Ishikawa (cell line): Measurements from ENCODE around the gene MRM2.

ENCODE experiments used
- CEBPB ChIP-seq: IDR thresholded peaks from 2 replicates; pipeline ENCODE4 v1.6.1; 2012
- CREB1 ChIP-seq: IDR thresholded peaks from 2 replicates; pipeline ENCODE4 v1.6.1; 2012; ENCODE audit warnings: low read depth
- EGR1 ChIP-seq: IDR thresholded peaks from 2 replicates; pipeline ENCODE4 v1.6.1; 2012
- EP300 ChIP-seq: IDR thresholded peaks from 2 replicates; pipeline ENCODE4 v1.6.1; 2012; ENCODE audit warnings: borderline replicate concordance
- FOXM1 ChIP-seq: IDR thresholded peaks from 2 replicates; pipeline ENCODE4 v1.6.1; 2012; ENCODE audit warnings: low read depth, borderline replicate concordance
- NFIC ChIP-seq: IDR thresholded peaks from 2 replicates; pipeline ENCODE4 v1.6.1; 2012
- RAD21 ChIP-seq: IDR thresholded peaks from 2 replicates; pipeline ENCODE4 v1.6.1; 2012; ENCODE audit warnings: low read depth
- TAF1 ChIP-seq: IDR thresholded peaks from 2 replicates; pipeline ENCODE4 v1.6.1; 2012; ENCODE audit warnings: low read depth, mild to moderate bottlenecking
- TCF12 ChIP-seq: IDR thresholded peaks from 2 replicates; pipeline ENCODE4 v1.6.1; 2012; ENCODE audit warnings: low read depth
- TEAD4 ChIP-seq: IDR thresholded peaks from 2 replicates; pipeline ENCODE4 v1.6.1; 2012
- YY1 ChIP-seq: IDR thresholded peaks from 2 replicates; pipeline ENCODE4 v1.6.1; 2012; ENCODE audit warnings: low read depth
- ZBTB7A ChIP-seq: IDR thresholded peaks from 2 replicates; pipeline ENCODE4 v1.6.1; 2012; ENCODE audit warnings: low read depth
- TF ChIP-seq, protein P1 (sequence below): IDR thresholded peaks from 2 replicates; pipeline ENCODE4 v1.6.1; 2012
- TF ChIP-seq, protein P2 (sequence below): IDR thresholded peaks from 2 replicates; pipeline ENCODE4 v1.6.1; 2012; ENCODE audit warnings: low read depth, mild to moderate bottlenecking
- TF ChIP-seq, protein P3 (sequence below): IDR thresholded peaks from 2 replicates; pipeline ENCODE4 v1.6.1; 2012

Gene MRM2

GRCh38 chr7:2270495-2270894 lies 28.5 kb upstream of the MRM2 start:
- no peak for TF ChIP-seq FOXM1
- TF ChIP-seq YY1 = no peak
- TF ChIP-seq, protein P1, sequence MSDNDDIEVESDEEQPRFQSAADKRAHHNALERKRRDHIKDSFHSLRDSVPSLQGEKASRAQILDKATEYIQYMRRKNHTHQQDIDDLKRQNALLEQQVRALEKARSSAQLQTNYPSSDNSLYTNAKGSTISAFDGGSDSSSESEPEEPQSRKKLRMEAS = no peak
- no peak for TF ChIP-seq TAF1
- TF ChIP-seq RAD21 = no peak
- TF ChIP-seq TCF12 = no peak
- no peak for TF ChIP-seq EP300
- TF ChIP-seq TEAD4 = no peak

DNA sequence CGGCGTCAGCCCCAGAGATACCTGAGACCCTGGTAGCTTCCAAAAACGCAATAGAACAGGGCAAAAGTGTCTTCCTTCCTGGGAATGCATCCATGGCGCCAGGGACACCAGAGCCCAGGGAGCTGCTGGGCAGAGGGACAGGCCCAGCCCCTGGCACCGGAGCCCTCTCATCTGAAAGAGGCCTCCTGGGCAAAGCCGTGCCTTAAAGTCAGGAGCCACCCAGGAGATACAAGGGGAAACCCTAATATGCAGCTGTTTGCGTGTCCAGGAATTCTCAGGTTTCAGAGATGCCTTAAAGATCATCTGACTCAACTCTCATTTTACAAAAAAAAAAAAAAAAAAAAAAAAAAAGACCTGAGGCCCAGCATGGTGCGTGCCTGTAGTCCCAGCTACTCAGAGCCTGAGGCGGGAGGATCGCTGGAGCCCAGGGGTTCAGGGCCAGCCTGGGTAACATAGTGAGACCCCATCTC lies 28.0 kb upstream of the MRM2 start:
- TF ChIP-seq CREB1 (no peak), TEAD4 (no peak), TCF12 (no peak), EGR1 (no peak), RAD21 (no peak), YY1 (no peak), FOXM1 (no peak), ZBTB7A (no peak), EP300 (no peak), NFIC (no peak), CEBPB (no peak), TAF1 (no peak)
- TF ChIP-seq, protein P2, sequence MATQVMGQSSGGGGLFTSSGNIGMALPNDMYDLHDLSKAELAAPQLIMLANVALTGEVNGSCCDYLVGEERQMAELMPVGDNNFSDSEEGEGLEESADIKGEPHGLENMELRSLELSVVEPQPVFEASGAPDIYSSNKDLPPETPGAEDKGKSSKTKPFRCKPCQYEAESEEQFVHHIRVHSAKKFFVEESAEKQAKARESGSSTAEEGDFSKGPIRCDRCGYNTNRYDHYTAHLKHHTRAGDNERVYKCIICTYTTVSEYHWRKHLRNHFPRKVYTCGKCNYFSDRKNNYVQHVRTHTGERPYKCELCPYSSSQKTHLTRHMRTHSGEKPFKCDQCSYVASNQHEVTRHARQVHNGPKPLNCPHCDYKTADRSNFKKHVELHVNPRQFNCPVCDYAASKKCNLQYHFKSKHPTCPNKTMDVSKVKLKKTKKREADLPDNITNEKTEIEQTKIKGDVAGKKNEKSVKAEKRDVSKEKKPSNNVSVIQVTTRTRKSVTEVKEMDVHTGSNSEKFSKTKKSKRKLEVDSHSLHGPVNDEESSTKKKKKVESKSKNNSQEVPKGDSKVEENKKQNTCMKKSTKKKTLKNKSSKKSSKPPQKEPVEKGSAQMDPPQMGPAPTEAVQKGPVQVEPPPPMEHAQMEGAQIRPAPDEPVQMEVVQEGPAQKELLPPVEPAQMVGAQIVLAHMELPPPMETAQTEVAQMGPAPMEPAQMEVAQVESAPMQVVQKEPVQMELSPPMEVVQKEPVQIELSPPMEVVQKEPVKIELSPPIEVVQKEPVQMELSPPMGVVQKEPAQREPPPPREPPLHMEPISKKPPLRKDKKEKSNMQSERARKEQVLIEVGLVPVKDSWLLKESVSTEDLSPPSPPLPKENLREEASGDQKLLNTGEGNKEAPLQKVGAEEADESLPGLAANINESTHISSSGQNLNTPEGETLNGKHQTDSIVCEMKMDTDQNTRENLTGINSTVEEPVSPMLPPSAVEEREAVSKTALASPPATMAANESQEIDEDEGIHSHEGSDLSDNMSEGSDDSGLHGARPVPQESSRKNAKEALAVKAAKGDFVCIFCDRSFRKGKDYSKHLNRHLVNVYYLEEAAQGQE = no peak
- TF ChIP-seq, protein P3, sequence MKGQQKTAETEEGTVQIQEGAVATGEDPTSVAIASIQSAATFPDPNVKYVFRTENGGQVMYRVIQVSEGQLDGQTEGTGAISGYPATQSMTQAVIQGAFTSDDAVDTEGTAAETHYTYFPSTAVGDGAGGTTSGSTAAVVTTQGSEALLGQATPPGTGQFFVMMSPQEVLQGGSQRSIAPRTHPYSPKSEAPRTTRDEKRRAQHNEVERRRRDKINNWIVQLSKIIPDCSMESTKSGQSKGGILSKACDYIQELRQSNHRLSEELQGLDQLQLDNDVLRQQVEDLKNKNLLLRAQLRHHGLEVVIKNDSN = no peak
- TF ChIP-seq, protein P1 = no peak

- TF ChIP-seq, protein P2 = no peak
Measured at GRCh38 chr7:2266911-2267310, 24.9 kb upstream of the MRM2 start.

DNA sequence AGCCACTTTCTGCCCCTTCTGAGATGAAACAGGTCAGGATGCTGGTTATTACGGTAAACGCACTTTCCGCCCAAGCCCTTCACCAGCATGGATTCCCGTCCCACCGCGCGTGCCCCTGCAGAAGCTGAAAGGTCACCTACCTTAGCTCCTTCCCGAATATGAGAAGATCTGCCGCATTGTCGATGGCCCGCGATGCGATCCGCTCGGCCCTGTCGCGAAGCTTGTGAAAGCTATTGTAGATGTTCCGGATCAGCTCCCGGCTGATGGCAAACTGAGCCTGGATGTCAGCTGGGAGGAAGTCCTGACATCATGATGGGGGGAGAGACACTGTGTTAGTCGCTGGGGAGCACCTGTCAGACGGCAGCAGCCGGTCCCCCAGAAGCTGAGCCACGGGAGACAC lies 22.2 kb upstream of the MRM2 start:
- no peak for TF ChIP-seq CEBPB
- TF ChIP-seq EP300 = no peak
- TF ChIP-seq, protein P2 = no peak
- TF ChIP-seq EGR1 = no peak
- TF ChIP-seq TAF1 = no peak
- no peak for TF ChIP-seq CREB1
- no peak for TF ChIP-seq TCF12
- TF ChIP-seq FOXM1 = no peak
- TF ChIP-seq ZBTB7A = no peak
- no peak for TF ChIP-seq YY1
- no peak for TF ChIP-seq NFIC
- no peak for TF ChIP-seq RAD21
- TF ChIP-seq TEAD4 = no peak
- TF ChIP-seq, protein P3 = no peak
- TF ChIP-seq, protein P1 = no peak

GRCh38 chr7:2263176-2263575 lies 21.2 kb upstream of the MRM2 start:
- no peak for TF ChIP-seq TAF1
- no peak for TF ChIP-seq FOXM1
- TF ChIP-seq CREB1 = no peak
- no peak for TF ChIP-seq YY1
- no peak for TF ChIP-seq TCF12
- TF ChIP-seq, protein P1 = no peak
- no peak for TF ChIP-seq TEAD4
- TF ChIP-seq, protein P2 = no peak
- TF ChIP-seq, protein P3 = no peak
- no peak for TF ChIP-seq EP300
- TF ChIP-seq EGR1 = no peak
- no peak for TF ChIP-seq CEBPB
- TF ChIP-seq NFIC = no peak
- TF ChIP-seq ZBTB7A = no peak
- TF ChIP-seq RAD21 = no peak
